RWPE1 (cell line): ENCODE data around the gene AADAC.
A peak's percentile ranks its signal among the peaks of the same experiment; 100 is the strongest.

Experiments
- CTCF ChIA-PET: fragments of 350-600 bp; sonication (Branson Sonifier 250); formaldehyde crosslinking; extraction: SDS; loops from one replicate; lab custom pipeline; 2021; lab: Yijun Ruan, JAX
- POLR2A ChIA-PET: fragments of 400-600 bp; formaldehyde crosslinking; extraction: SDS; loops from one replicate; lab custom pipeline; 2020; ENCODE audit warnings: antibody characterized with exemption; ENCODE audit not compliant: low non-redundant PET; lab: Yijun Ruan, JAX
- DNase-seq: peaks from one replicate; pipeline ENCODE4 v3.0.0; 2012; ENCODE audit warnings: low spot score
- H3K27ac ChIP-seq: fragments of 450-650 bp; 2 replicates; pipeline ENCODE4 v1.5.1; 2017
- CTCF ChIP-seq: fragments of 450-650 bp; conservative IDR thresholded peaks from 2 replicates; pipeline ENCODE4 v1.5.1; 2017; ENCODE audit warnings: low read depth, mild to moderate bottlenecking

The AADAC gene

GRCh38 chr3:151859905-151860304, 46.0 kb downstream of the AADAC start:
- no peak for DNase-seq
- ChIA-PET CTCF (no interaction called here), POLR2A (no interaction called here)
- H3K27ac ChIP-seq, result no peak overlapping the region
- TF ChIP-seq CTCF, result no peak

GRCh38 chr3:151863611-151864010, 49.7 kb downstream of the AADAC start:
- POLR2A ChIA-PET, result no interaction called here
- CTCF ChIA-PET, result interaction anchor here (0.7 kb wide), 1 partner anchor 15 kb away, joined by 3 read pairs; no protein-coding TSS in a partner anchor
- TF ChIP-seq CTCF, result no peak
- no peak for DNase-seq
- H3K27ac ChIP-seq, result no peak overlapping the region

DNA sequence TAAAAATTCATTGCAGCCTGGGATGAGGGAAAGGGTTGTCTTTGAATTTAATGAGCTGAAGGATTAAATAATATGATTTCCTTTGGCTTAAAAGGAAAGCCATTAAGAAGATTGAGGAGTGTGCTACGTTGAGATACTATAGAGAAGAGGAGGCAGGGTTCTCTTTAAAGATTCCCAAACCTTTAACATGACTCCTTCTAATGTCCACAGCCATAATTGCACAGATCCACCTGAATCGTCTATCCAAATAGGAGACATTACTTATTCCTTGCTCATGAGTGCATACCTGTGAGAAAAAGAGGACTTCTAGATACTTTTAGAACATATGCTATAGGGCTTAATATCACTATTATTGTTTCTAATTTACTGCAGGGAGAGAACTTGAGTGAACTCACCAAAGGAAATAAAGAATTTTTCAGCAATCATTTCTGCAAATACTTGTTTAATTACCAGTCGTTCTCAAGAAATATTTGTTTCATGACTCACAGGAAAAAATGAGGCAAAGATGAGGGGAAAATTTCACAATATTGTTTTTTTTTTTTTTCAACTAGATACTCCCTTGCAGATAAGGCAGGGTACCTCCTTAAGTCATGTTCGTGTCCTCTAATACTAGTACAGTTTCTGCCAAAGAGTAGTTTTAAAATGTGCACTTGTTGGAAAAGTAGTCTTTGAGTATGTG, 50.6 kb downstream of the AADAC start:
- POLR2A ChIA-PET, result no interaction called here
- no peak overlapping the region for H3K27ac ChIP-seq
- DNase-seq, result peak; percentile 55
- CTCF ChIA-PET, result interaction anchor here (0.6 kb wide), 1 partner anchor 286 kb away, joined by 3 read pairs; no protein-coding TSS in a partner anchor
- no peak for TF ChIP-seq CTCF

DNA sequence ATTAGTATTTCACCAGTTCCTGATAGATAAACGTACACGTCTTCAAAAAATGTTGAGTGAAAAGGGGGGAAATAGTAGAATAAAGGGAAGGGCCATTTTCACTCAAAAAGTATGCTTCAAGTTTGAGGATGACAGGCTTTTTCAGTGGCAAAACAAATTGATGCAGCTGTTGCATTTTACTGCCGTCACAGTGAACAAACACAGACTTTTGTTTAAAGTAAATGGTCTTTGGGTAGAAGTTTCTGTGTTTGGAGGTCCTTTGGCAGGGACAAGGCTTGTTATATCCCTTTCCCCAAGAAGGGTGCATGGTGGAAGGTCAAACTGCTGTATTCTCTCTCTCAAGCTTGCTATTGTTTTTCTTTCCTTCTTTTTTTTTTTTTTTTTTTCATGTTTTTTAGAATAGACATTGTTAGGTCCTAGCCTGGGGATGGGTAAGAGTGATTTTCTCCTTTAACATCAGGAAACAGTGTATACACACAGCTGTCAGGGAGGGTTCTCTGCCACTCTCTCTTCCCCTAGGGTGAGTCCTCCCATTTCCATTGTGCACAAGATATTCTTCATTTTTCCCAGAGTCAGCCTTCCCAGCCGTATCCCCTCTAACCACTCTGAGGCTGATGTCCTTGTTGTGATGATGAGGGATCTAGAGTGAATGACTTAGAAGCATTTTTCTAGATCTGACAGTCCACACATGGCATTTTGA, 52.9 kb downstream of the AADAC start:
- no peak for DNase-seq
- POLR2A ChIA-PET, result no interaction called here
- no peak for TF ChIP-seq CTCF
- CTCF ChIA-PET, result no interaction called here
- H3K27ac ChIP-seq, result no peak overlapping the region

GRCh38 chr3:151867666-151868065, 53.8 kb downstream of the AADAC start:
- ChIA-PET POLR2A (no interaction called here), CTCF (no interaction called here)
- no peak for TF ChIP-seq CTCF
- no peak for DNase-seq
- H3K27ac ChIP-seq, result no peak overlapping the region

GRCh38 chr3:151869181-151869580, 55.3 kb downstream of the AADAC start:
- no peak for DNase-seq
- CTCF ChIA-PET, result no interaction called here

More at GRCh38 chr3:151869181-151869580, 55.3 kb downstream of the AADAC start:
- no peak for TF ChIP-seq CTCF
- H3K27ac ChIP-seq, result no peak overlapping the region
- POLR2A ChIA-PET, result no interaction called here
